ENCODE data around the gene RAB21.

The RAB21 gene

DNA sequence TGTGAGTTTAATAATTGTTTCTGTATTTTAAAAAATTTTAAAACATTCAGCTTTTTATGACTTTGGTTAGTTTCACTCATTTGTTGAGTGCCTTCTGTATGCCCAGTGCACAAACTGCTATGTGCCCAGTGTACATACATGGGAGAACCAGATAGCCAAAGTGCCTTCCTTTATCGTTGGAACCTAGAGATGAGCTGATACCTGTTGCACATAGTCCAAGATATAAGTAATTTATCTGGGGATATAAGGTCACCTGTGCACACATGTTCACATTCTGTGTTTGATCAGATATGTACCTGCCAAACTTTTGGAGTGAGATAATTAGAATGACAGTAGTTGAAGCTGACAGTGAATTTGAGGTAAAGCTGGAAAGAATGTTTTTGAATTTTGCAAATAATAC is 37.9 kb downstream of the RAB21 start:
- no peak overlapping the region for H3K27ac Mint-ChIP-seq
- TF ChIP-seq, protein P1, sequence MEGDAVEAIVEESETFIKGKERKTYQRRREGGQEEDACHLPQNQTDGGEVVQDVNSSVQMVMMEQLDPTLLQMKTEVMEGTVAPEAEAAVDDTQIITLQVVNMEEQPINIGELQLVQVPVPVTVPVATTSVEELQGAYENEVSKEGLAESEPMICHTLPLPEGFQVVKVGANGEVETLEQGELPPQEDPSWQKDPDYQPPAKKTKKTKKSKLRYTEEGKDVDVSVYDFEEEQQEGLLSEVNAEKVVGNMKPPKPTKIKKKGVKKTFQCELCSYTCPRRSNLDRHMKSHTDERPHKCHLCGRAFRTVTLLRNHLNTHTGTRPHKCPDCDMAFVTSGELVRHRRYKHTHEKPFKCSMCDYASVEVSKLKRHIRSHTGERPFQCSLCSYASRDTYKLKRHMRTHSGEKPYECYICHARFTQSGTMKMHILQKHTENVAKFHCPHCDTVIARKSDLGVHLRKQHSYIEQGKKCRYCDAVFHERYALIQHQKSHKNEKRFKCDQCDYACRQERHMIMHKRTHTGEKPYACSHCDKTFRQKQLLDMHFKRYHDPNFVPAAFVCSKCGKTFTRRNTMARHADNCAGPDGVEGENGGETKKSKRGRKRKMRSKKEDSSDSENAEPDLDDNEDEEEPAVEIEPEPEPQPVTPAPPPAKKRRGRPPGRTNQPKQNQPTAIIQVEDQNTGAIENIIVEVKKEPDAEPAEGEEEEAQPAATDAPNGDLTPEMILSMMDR (IDR thresholded peaks at IDR 0.05), result no peak

DNA sequence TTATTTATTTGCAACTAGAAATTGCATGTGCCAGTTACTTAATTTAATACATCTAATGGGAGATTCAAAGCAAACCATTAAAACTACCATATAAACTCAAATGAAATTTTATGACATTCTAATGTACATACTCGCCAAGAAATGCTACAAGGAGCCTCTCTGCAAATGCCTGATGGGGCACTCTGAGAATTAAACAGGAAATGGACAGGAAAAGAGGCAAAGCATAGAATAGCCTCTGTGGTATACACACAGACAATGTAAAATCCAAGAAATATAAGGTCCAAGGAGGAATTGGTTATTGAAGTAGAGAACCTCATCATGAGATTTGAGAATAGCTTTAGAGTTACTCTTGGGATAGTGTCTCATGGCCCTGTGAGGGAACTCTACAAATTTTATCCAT is 41.2 kb downstream of the RAB21 start:
- Mint-ChIP-seq H3K9me3 (no peaks in the 10 kb centered on the region), H3K27ac (no peak overlapping the region), H3K4me1 (no peaks in the 10 kb centered on the region), H3K36me3 (ENCODE audit: low read depth) (no peaks in the 10 kb centered on the region), H3K27me3 (ENCODE audit: low read depth, poor library complexity) (no peaks in the 10 kb centered on the region), H3K4me3 (no peak overlapping the region)
- TF ChIP-seq, protein P1 (IDR thresholded peaks at IDR 0.05), result no peak
- no peak for DNase-seq

More for the DNA sequence above, 37.9 kb downstream of the RAB21 start:
- H3K36me3 Mint-ChIP-seq (ENCODE audit: low read depth), result no peaks in the 10 kb centered on the region
- H3K4me1 Mint-ChIP-seq, result peaks cover 3% of the 10 kb centered on the region
- H3K4me3 Mint-ChIP-seq, result no peak overlapping the region
- H3K9me3 Mint-ChIP-seq, result no peaks in the 10 kb centered on the region
- H3K27me3 Mint-ChIP-seq (ENCODE audit: low read depth, poor library complexity), result no peaks in the 10 kb centered on the region
- no peak for DNase-seq

GRCh38 chr12:71797531-71797930 is 42.9 kb downstream of the RAB21 start:
- H3K27ac Mint-ChIP-seq, result no peak overlapping the region
- TF ChIP-seq, protein P1 (IDR thresholded peaks at IDR 0.05), result no peak
- H3K4me3 Mint-ChIP-seq, result no peak overlapping the region

GRCh38 chr12:71799106-71799505 is 44.4 kb downstream of the RAB21 start:
- DNase-seq, result no peak
- no peak overlapping the region for H3K4me3 Mint-ChIP-seq
- TF ChIP-seq, protein P1 (IDR thresholded peaks at IDR 0.05), result no peak
- no peaks in the 10 kb centered on the region for H3K4me1 Mint-ChIP-seq
- H3K27me3 Mint-ChIP-seq (ENCODE audit: low read depth, poor library complexity), result peaks cover 7% of the 10 kb centered on the region
- H3K9me3 Mint-ChIP-seq, result no peaks in the 10 kb centered on the region
- no peak overlapping the region for H3K27ac Mint-ChIP-seq
- no peaks in the 10 kb centered on the region for H3K36me3 Mint-ChIP-seq (ENCODE audit: low read depth)

More at GRCh38 chr12:71797531-71797930, 42.9 kb downstream of the RAB21 start:
- H3K4me1 Mint-ChIP-seq, result no peaks in the 10 kb centered on the region
- H3K27me3 Mint-ChIP-seq (ENCODE audit: low read depth, poor library complexity), result peaks cover 7% of the 10 kb centered on the region
- no peak for DNase-seq
- H3K36me3 Mint-ChIP-seq (ENCODE audit: low read depth), result no peaks in the 10 kb centered on the region
- no peaks in the 10 kb centered on the region for H3K9me3 Mint-ChIP-seq

GRCh38 chr12:71800177-71800576 is 45.5 kb downstream of the RAB21 start:
- Mint-ChIP-seq H3K4me3 (no peak overlapping the region), H3K27me3 (ENCODE audit: low read depth, poor library complexity) (peaks cover 7% of the 10 kb centered on the region), H3K4me1 (no peaks in the 10 kb centered on the region), H3K9me3 (no peaks in the 10 kb centered on the region), H3K27ac (no peak overlapping the region), H3K36me3 (ENCODE audit: low read depth) (no peaks in the 10 kb centered on the region)
- TF ChIP-seq, protein P1 (IDR thresholded peaks at IDR 0.05), result no peak
- DNase-seq, result no peak

GRCh38 chr12:71804505-71804904 is 49.8 kb downstream of the RAB21 start:
- Mint-ChIP-seq H3K27me3 (ENCODE audit: low read depth, poor library complexity) (peaks cover 21% of the 10 kb centered on the region), H3K9me3 (no peaks in the 10 kb centered on the region)

More at GRCh38 chr12:71804505-71804904, 49.8 kb downstream of the RAB21 start:
- H3K27ac Mint-ChIP-seq, result no peak overlapping the region
- peak; percentile 9 for DNase-seq
- no peaks in the 10 kb centered on the region for H3K36me3 Mint-ChIP-seq (ENCODE audit: low read depth)
- TF ChIP-seq, protein P1 (IDR thresholded peaks at IDR 0.05), result no peak
- no peak overlapping the region for H3K4me3 Mint-ChIP-seq
- H3K4me1 Mint-ChIP-seq, result no peaks in the 10 kb centered on the region
